OCI-LY3 (cell line): ENCODE measurements around the gene KLC1.

Experiments
- CTCF ChIP-seq: fragments of 200-600, 300-600 bp; sonication (generic); IDR thresholded peaks from 2 replicates; pipeline ENCODE4 v1.5.1; 2014; ENCODE audit warnings: antibody characterized with exemption, low read length, low read depth
- EZH2phosphoT487 ChIP-seq: fragments of 200-600 bp; shearing (Covaris generic); IDR thresholded peaks from 2 replicates; pipeline ENCODE4 v1.6.1; 2018; ENCODE audit warnings: antibody characterized with exemption, mixed run types, low read depth

- TF ChIP-seq CTCF, result no peak
- no peak for TF ChIP-seq EZH2phosphoT487
Measured at GRCh38 chr14:103742499-103743255, 113.7 kb downstream of the KLC1 start.
